ENCODE data around the gene SLC66A2. TPM values are rescaled to one million over a fixed set of nuclear protein-coding genes. Genes with fewer than 3 reads are reported as not detected.

The SLC66A2 gene
- total and polyA plus RNA-seq, 2 of the 13 experiments (the other 11 are each of a cell fraction or from before 2014, with no cell fraction given), result 33.5 to 41.9 TPM

DNA sequence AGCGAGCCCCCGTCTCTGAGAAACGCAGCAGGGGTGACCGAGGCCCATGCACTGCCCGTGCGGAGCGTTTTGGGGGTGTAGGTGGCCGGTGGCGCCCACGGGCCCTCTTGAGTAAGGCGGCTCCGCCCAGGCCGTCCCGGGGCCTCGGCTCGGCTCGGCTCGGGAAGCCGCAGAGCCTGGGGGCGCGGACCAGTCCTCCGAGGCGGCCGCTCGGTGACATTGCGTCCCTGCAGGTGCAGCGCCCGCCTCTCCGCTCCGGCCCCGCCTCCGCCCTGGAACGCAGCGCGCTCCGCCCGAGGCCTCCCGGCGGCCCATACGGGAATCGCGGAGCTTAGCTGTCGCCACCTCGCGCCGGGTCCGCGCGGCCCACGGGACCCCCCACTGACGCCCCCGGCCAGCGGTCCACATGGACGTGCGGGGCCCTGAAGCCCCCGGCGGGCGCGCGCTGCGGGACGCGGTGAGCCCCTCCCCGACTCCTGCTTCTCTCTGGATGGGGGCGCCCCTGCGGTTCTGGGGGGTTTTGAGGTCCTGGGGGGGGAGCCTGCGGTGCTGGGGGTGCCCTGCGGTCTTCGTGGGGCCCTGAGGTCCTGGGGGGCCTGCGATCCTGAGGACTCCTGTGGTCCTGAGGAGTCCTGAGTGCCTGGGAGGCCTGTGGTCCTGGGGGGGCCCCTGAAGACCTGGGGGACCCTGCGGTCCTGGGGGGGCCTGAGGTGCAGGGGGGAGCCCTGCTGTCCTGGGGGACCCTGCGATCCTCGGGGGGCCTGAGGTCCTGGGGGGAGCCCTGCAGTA lies 13.1 kb upstream of the SLC66A2 start, which contains the start of gene HSBP1L1 (continued):
- TF ChIP-seq, protein P1, sequence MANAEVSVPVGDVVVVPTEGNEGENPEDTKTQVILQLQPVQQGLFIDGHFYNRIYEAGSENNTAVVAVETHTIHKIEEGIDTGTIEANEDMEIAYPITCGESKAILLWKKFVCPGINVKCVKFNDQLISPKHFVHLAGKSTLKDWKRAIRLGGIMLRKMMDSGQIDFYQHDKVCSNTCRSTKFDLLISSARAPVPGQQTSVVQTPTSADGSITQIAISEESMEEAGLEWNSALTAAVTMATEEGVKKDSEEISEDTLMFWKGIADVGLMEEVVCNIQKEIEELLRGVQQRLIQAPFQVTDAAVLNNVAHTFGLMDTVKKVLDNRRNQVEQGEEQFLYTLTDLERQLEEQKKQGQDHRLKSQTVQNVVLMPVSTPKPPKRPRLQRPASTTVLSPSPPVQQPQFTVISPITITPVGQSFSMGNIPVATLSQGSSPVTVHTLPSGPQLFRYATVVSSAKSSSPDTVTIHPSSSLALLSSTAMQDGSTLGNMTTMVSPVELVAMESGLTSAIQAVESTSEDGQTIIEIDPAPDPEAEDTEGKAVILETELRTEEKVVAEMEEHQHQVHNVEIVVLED (CRISPR knock-in tag; IDR thresholded peaks at IDR 0.05; ENCODE audit: borderline replicate concordance), result peak; percentile 72

DNA sequence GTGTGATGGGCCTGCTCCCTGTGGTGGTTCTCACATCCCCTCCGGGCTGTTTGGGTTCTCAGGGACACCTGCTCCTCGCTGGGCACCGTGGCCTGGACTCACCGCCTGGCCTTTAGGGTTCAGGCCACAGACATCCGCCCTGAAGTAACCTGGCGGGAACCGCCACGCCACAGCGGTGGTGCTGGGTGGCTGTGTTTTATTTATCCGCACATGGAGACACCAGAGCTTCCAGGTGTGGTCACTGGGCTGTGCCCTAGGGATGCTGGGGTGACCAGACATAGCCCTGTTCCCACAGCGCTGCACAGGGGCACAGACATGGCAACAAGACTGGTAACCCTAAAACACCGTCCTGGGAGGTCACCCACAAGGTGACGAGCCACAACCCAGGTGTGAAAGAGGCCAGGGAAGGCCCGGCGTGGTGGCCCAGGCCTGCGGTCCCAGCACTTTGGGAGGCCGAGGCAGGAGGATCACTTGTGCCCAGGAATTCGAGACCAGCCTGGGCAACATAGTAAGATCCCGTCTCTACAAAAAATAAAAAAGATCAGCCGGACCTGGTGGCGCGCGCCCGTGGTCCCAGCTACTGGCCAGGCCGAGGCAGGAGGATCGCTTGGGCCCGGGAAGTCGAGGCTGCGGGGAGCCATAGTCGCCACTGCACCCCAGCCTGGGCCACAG lies 12.3 kb upstream of the SLC66A2 start:
- Histone ChIP-seq H3K4me1 (ENCODE audit: insufficient read depth, low read length) (peaks cover 66% of the 10 kb centered on the region), H4K20me1 (ENCODE audit: insufficient read depth, low read length) (no peaks in the 10 kb centered on the region), H3K36me3 (replicated peaks in 1 of 2; ENCODE audit: control insufficient read depth in 1 of 2, insufficient read depth in 2 of 2, low read length in 2 of 2) (peaks cover 2 to 10% of the 10 kb centered on the region in 2 experiments; a peak in 2 of 5 replicates), H2AFZ (ENCODE audit: low read length) (no peak overlapping the region), H3K27ac (ENCODE audit: extremely low read length, insufficient read depth, low read length) (peak overlapping the region; percentile 91), H3K4me2 (ENCODE audit: low read depth, low read length) (peak overlapping the region; percentile 97), H3K9ac (ENCODE audit: insufficient read depth, low read depth, low read length) (peak overlapping the region; percentile 97), H3K27me3 (ENCODE audit: control insufficient read depth in 1 of 2, insufficient read depth in 2 of 2, low read length in 2 of 2) (no peaks in the 10 kb centered on the region), H3K9me3 (ENCODE audit: low read length) (no peaks in the 10 kb centered on the region), H3K79me2 (ENCODE audit: insufficient read depth, low read length) (peaks cover 15% of the 10 kb centered on the region), H3K4me3 (replicated peaks in 1 of 3; ENCODE audit: insufficient read depth in 1 of 3, low read depth in 2 of 3, low read length in 3 of 3) (peak overlapping the region; percentile 78 to 86 (median 85); a peak in 5 of 6 replicates)
- in situ Hi-C loops (cut with HindIII; ENCODE audit: extremely low pct_ligation_motif_present, low pct_unique_long_range_greater_than_20kb), result no loop called here
- FAIRE-seq, result no peak
- BruUV-seq (replicated peaks), result TSS peak; percentile 36
- intact Hi-C loops (cut with micrococcal nuclease; ENCODE audit: unreplicated experiment), result loop anchor here (1.0 kb wide), 2 partner anchors 29 to 171 kb away; no protein-coding TSS in a partner anchor
- POLR2A ChIA-PET, result interaction anchor here (0.7 to 3.1 kb wide), 8 partner anchors 12 to 173 kb away, joined by 3 to 26 read pairs (median 4); partner anchors contain the start of gene SLC66A2
- no peak for ATAC-seq
- CTCF ChIA-PET (ENCODE audit: low intra/inter-chr PET ratio, low total read pairs), result interaction anchor here (2.3 kb wide), 1 partner anchor 30 kb away, joined by 23 read pairs; no protein-coding TSS in a partner anchor
- no peak for DNase-seq (ENCODE audit: low spot score)
- WGBS (ENCODE audit: low lambda C conversion rate), result 72% methylated on average over 24 of the region's 30 CpGs
- TF ChIP-seq CREB1 (IDR thresholded peaks at IDR 0.05), result no peak
- TF ChIP-seq CREB1 (CRISPR knock-in tag; IDR thresholded peaks at IDR 0.05), result no peak
- no peak for TF ChIP-seq ELF1 (CRISPR knock-in tag; IDR thresholded peaks at IDR 0.05)
- no peak for TF ChIP-seq ZBTB42 (CRISPR knock-in tag; IDR thresholded peaks at IDR 0.05)
- TF ChIP-seq, protein P2, sequence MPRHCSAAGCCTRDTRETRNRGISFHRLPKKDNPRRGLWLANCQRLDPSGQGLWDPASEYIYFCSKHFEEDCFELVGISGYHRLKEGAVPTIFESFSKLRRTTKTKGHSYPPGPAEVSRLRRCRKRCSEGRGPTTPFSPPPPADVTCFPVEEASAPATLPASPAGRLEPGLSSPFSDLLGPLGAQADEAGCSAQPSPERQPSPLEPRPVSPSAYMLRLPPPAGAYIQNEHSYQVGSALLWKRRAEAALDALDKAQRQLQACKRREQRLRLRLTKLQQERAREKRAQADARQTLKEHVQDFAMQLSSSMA (CRISPR knock-in tag; IDR thresholded peaks at IDR 0.05), result 0 out of 2 replicates have a peak, but pooled peaks have one; percentile 10
- TF ChIP-seq ZFP62 (CRISPR knock-in tag; IDR thresholded peaks at IDR 0.05), result no peak
- TF ChIP-seq SIN3B (IDR thresholded peaks at IDR 0.05; ENCODE audit: low read length), result no peak
- peak; percentile 74 for TF ChIP-seq ZMYM3 (CRISPR knock-in tag; IDR thresholded peaks at IDR 0.05)
- peak; percentile 3 for TF ChIP-seq ASH2L (IDR thresholded peaks at IDR 0.05; ENCODE audit: insufficient read length, low read depth, low read length)
- TF ChIP-seq EEA1 (CRISPR knock-in tag; IDR thresholded peaks at IDR 0.05; ENCODE audit: borderline replicate concordance), result no peak
- no peak for TF ChIP-seq ZSCAN21 (CRISPR knock-in tag; IDR thresholded peaks at IDR 0.05; ENCODE audit: borderline replicate concordance)
- no peak for TF ChIP-seq ARNT (IDR thresholded peaks at IDR 0.05)
- TF ChIP-seq ZBTB38 (CRISPR knock-in tag; IDR thresholded peaks at IDR 0.05), result 0 out of 2 replicates have a peak, but pooled peaks have one; percentile 36
- TF ChIP-seq KLF13 (CRISPR knock-in tag; IDR thresholded peaks at IDR 0.05), result no peak
- TF ChIP-seq ZNF468 (CRISPR knock-in tag; IDR thresholded peaks at IDR 0.05), result no peak
- TF ChIP-seq, protein P3, sequence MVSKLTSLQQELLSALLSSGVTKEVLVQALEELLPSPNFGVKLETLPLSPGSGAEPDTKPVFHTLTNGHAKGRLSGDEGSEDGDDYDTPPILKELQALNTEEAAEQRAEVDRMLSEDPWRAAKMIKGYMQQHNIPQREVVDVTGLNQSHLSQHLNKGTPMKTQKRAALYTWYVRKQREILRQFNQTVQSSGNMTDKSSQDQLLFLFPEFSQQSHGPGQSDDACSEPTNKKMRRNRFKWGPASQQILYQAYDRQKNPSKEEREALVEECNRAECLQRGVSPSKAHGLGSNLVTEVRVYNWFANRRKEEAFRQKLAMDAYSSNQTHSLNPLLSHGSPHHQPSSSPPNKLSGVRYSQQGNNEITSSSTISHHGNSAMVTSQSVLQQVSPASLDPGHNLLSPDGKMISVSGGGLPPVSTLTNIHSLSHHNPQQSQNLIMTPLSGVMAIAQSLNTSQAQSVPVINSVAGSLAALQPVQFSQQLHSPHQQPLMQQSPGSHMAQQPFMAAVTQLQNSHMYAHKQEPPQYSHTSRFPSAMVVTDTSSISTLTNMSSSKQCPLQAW (CRISPR knock-in tag; IDR thresholded peaks at IDR 0.05), result peak; percentile 44; the same call in 1 of the 2 replicates
- TF ChIP-seq ZNF530 (CRISPR knock-in tag; IDR thresholded peaks at IDR 0.05; ENCODE audit: low read depth), result no peak
